ENCODE results near the gene TAGLN3.

Gene TAGLN3

DNA sequence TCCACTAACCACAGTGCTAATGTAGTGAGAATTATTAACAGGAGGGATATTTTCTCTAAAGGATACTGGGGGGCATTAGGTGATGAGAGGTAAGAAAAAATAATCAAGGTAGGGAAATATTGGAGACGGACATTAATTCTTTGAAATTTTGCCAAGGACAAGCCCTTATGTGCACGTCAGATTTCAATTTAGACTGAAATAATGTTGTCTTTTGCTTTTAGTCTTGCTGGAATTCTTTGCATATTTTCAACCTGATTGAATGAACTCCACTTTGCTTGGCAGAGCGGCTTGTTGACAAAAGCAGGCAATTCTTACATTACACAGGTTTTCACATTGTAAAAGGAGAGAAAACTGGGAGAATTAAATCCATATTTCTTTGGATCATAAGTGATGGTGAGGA lies 62.4 kb downstream of the TAGLN3 start:
- FAIRE-seq (no peak), DNase-seq (ENCODE audit: insufficient read length, low spot score) (no peak)
- TF ChIP-seq CTCF (IDR thresholded peaks at IDR 0.05; ENCODE audit: insufficient read depth, missing control alignments): no peak

Measured in D721Med (cell line).